GM18861 (cell line): ENCODE measurements around the gene GALK1.
"Not testable (repeated sequence)": the region's sequence is repeated elsewhere in the genome, so short reads cannot be mapped to it uniquely, and the experiment has no call there.

Source experiments
- ATAC-seq: cut with Tn5 transposase; IDR thresholded peaks from one replicate; pipeline ENCODE4 v1.9.1; 2021; ENCODE audit not compliant: unreplicated experiment

Gene GALK1

GRCh38 chr17:75784473-75785015 is 19.6 kb upstream of the GALK1 start, which contains the start of gene UNK:
TSS of gene UNK (plus strand) at chr17:75784806. CDS start at chr17:75784881, 75 bp downstream.
- peak; percentile 50 for ATAC-seq

DNA sequence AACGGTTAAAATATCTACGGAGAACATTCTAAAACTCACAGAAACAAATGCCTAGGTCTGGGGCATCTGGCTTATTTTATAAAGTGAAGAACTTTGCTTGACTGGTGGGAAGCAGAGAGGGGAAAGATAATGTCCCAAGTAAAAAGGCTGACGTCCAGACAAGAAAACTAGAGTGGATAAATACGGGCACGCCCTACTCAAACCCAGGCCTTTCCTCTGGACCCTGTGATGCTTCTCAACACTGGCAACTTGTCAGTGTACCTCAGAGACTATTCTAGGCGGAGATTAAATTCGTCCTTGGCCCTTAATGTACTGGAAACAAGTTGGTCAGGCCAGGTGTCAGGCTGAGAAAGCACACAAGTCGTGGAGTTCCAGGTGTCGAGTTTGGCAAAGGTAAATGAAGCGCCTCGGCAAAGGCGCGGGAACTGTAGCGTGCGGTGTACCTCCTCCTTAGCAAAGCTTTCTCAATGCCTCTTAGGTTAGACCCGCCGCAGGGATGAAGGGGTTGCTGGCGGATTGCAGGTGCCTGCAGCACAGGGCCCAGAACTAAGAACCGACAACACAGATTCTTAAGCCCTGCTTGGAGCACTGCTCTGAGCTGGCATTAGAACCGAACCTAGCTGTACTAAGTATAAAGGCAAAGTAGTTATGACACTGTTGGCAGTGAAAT is 18.9 kb upstream of the GALK1 start:
- ATAC-seq = peak; percentile 1

DNA sequence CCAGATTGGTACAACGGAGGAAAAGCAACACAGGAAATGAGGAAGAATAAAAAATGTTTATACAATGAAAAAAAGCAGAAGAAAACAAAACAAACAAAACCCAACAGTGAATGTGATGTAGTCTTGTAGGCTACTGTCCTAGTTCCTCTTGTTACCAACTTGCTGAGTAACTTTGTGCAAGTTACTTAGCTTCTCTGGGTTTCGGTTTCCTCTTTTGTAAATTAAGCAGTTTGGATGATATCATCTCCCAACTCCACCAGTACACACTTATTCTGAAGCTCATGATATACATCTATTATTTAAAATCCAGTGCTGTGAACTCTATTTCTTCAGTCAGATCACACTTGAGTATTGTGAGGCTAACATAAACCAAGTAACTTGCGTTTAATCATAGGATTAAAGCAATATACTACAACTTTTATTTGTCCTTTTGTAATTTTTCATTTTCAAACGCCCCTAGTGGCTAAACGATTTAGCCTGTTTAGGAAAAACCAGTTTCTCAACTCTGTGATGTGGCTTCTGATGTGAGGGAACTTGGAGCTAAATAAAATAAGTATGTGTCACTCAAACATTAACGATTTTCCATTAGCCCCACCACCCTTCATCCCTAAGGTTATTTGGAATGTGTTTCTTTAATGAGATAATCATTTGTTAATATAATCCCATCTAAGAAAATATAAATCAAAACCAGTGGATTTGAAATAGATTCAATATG is 18.2 kb upstream of the GALK1 start:
- ATAC-seq = peak; percentile 17

DNA sequence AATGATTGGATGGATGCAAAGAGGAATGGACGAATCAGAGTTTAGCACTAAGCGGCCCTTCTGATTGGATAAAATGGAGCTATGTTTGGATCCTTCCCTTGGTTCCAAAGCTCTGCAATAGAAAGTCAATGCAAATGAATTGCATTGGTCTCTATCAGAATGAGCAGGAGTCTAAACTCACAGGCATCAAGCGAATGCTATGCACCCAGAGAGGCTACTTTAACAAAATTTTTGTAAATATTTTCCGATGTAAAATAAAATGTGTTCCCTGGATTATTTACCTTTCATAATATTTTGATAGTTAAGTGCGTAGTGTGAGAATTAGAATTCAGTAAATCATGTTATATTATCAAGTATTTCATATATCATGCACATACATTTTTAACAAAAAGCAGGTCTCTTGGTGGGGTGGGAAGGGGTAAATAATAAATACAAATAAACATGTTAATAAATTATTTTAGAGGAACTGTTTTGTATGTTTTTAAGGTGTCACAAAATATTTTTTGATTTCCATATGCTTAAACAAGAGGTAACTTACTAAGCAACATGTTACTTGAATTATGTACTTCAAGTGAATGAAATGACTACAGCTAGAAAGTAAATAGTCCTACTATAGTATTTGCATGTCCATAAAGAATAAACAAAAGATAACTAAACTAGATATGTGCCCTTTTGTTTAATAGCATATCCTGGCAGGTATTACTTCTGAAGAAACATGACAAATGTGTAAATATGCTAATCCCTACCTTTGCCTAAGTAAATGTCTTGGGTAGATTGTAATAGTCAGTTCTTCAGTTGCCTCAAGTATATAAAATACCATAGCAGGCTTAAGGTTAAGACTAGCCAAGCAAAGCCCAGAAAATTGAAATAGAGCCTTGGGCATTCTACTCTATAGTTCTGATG is 15.2 kb upstream of the GALK1 start:
- no peak for ATAC-seq

- peak; percentile 62 for ATAC-seq
These were observed 14.4 kb upstream of the GALK1 start for GRCh38 chr17:75779250-75779986.

GRCh38 chr17:75778861-75779249 is 13.9 kb upstream of the GALK1 start:
- no peak for ATAC-seq

GRCh38 chr17:75778066-75778860 is 13.3 kb upstream of the GALK1 start:
- not testable (repeated sequence) for ATAC-seq

DNA sequence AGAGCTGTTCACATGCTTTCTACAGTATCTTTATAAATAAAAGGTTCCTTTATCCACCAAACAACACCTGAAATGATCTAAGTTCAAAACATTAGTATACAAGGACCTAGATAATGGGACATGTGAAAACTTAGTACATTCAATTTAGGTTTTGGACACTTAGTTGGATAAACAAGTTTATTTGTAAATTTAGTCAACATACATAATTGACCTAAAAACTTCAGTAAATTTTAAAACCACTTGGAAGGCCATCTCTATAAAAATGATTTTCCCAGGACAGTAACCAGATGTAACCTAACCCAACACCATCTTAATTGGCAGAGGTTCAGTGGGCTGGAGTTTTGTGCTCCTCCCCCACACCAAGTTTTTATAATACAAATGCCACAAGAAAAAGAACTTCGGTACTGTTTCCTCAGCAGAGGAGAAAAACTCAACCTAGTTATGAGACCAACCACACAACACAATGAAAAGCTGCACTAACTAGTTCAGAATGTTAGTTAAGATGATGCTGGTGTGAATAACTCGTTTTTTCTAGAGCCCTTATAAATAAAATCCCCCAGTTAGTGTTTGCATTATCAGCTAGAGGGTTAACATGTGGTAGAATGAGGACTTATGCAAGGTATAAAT is 12.4 kb upstream of the GALK1 start:
- no peak for ATAC-seq

GRCh38 chr17:75776386-75777295 is 11.6 kb upstream of the GALK1 start:
- ATAC-seq = no peak

GRCh38 chr17:75774991-75775668 is 10.1 kb upstream of the GALK1 start:
- ATAC-seq = no peak

- no peak for ATAC-seq
These were observed 9.5 kb upstream of the GALK1 start for GRCh38 chr17:75774471-75774990.

DNA sequence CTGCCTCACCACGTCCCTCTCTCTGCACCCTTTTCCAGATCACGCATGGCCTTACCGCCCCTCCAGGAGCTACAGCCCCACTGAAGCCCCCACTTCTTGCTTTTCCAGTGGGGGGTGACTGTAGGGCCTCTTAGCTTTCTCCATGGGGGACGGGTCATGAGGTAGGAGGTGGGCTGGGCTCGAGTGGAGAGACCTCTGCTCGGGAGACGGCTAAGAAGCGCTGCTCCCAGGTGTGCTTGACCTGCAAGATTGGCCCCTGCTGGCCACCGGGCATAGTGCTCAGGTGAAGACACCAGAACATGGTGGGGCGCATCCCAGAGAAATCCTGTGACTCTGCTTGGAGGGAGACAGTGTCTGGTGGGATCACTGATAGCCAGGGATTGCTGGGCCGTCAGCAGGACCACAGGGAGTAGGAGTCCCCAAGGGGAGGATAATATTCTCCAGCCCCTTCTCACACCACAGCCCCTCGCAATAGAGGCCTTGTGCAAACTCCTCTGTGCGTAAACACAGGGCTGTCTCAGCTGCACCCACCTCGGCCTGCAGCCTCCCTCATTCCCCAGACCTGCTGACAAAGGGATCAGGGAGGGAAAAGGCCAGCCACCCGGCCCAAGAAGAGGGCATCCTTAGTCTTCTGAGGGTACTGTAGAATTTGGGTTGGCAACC is 8.9 kb upstream of the GALK1 start:
- ATAC-seq = no peak

DNA sequence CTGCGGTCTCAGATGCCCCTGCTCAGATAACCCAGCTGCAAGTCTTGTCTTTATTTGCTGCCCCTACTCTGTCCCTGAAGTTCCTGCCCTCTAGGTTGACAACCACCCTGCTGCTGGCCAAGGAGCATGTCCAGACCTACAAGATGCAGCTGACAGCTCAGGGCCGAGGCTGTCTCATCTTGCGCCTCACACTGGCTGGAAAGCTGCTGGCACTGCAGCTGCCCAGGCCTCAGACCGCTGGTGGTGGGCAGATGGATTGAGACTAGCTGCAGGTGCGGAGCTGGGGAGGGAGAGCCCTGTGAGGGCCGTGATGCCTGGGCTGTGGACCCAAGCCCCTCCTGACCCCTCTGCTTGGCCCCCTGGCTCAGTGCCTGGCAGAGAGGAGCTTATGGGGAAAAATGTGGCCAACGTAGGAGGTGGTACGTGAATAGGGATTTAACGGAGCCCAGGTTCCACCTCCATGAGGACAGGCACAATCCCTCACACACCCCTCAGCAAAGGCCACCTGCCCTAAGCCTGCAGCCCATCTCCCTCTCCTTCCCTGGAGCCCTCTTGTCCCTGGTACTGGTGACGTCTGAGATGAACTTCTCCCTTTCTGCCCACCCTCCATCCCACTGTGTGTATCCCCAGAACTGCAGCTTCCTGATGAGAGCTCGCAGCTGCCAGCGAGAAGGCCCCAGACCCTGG is 8.3 kb upstream of the GALK1 start:
- no peak for ATAC-seq

- ATAC-seq = no peak
These were observed 6.6 kb upstream of the GALK1 start for GRCh38 chr17:75771334-75772281.

GRCh38 chr17:75769536-75769935 is 4.5 kb upstream of the GALK1 start:
- ATAC-seq = no peak
